ENCODE measurements around the gene PPHLN1.

GRCh38 chr12:42442311-42442759 lies 116.4 kb downstream of the PPHLN1 start:
- TF ChIP-seq, protein P1, sequence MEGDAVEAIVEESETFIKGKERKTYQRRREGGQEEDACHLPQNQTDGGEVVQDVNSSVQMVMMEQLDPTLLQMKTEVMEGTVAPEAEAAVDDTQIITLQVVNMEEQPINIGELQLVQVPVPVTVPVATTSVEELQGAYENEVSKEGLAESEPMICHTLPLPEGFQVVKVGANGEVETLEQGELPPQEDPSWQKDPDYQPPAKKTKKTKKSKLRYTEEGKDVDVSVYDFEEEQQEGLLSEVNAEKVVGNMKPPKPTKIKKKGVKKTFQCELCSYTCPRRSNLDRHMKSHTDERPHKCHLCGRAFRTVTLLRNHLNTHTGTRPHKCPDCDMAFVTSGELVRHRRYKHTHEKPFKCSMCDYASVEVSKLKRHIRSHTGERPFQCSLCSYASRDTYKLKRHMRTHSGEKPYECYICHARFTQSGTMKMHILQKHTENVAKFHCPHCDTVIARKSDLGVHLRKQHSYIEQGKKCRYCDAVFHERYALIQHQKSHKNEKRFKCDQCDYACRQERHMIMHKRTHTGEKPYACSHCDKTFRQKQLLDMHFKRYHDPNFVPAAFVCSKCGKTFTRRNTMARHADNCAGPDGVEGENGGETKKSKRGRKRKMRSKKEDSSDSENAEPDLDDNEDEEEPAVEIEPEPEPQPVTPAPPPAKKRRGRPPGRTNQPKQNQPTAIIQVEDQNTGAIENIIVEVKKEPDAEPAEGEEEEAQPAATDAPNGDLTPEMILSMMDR (conservative IDR thresholded peaks at IDR 0.05 in 1 of 2, IDR thresholded peaks at IDR 0.05 in 1 of 2; ENCODE audit: low read depth in 1 of 2, low read length in 2 of 2): no peak
- TF ChIP-seq EZH2 (IDR thresholded peaks at IDR 0.05; ENCODE audit: low read length, missing control alignments): no peak

Data from fibroblast of lung (primary cell).